ENCODE data around the gene ARHGAP42. TPM values are rescaled to one million over a fixed set of nuclear protein-coding genes. Genes with fewer than 3 reads are reported as not detected.

ARHGAP42 gene
- polyA plus RNA-seq, 1 donor (not counting 4 experiments of a cell fraction or from before 2014, with no cell fraction given) = 5.5 TPM

DNA sequence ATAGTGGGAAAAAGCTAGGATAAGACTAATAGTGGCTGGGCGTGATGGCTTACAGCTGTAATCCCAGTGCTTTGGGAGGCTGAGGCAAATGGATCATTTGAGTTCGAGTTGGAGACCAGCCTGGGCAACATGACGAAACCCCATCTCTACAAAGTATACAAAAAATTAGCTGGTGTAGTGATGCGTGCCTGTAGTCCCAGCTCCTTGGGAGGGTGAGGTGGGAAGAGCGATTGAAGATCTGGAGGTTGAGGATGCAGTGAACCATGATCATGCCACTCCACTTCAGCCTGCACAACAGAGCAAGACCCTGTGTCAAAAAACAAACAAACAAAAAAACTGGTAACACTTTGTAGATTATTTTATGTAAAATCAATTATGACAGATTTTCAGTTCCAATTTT, 8.8 kb downstream of the ARHGAP42 start:
- Histone ChIP-seq H3K27ac (ENCODE audit: control insufficient read depth, insufficient read depth, low read length) (no peak overlapping the region), H3K4me2 (ENCODE audit: control insufficient read depth, extremely low read depth, insufficient read depth, low read depth, low read length) (no peak overlapping the region), H3K9ac (ENCODE audit: control insufficient read depth, extremely low read depth, insufficient read depth, low read length) (no peak overlapping the region), H3K4me1 (ENCODE audit: control insufficient read depth, extremely low read depth, insufficient read depth, low read length) (peaks cover 11% of the 10 kb centered on the region), H3K4me3 (ENCODE audit: control insufficient read depth in 2 of 3, extremely low read depth in 1 of 3, insufficient read depth in 2 of 3, low read depth in 1 of 3, low read length in 3 of 3) (no peak overlapping the region), H3K9me1 (ENCODE audit: control insufficient read depth, extremely low read depth, insufficient read depth, low read length) (no peaks in the 10 kb centered on the region), H3K9me3 (ENCODE audit: control insufficient read depth, low read depth, low read length) (no peaks in the 10 kb centered on the region), H4K20me1 (ENCODE audit: control insufficient read depth, extremely low read depth, insufficient read depth, low read length) (no peaks in the 10 kb centered on the region), H2AFZ (ENCODE audit: control insufficient read depth, low read length) (no peak overlapping the region), H3K79me2 (ENCODE audit: control insufficient read depth, insufficient read depth, low read length) (no peaks in the 10 kb centered on the region), H3K36me3 (ENCODE audit: control insufficient read depth in 2 of 2, extremely low read depth in 1 of 2, insufficient read depth in 2 of 2, low read length in 2 of 2) (no peaks in the 10 kb centered on the region), H3K27me3 (ENCODE audit: control insufficient read depth, extremely low read depth, insufficient read depth, low read length) (no peaks in the 10 kb centered on the region)
- DNase-seq (ENCODE audit: low read depth, low spot score) (no peak), FAIRE-seq (no peak)
- dilution Hi-C loops (cut with MboI; ENCODE audit: extremely low pct_ligation_motif_present, low sequenced_read_pairs) = no loop called here
- TF ChIP-seq, protein P1, sequence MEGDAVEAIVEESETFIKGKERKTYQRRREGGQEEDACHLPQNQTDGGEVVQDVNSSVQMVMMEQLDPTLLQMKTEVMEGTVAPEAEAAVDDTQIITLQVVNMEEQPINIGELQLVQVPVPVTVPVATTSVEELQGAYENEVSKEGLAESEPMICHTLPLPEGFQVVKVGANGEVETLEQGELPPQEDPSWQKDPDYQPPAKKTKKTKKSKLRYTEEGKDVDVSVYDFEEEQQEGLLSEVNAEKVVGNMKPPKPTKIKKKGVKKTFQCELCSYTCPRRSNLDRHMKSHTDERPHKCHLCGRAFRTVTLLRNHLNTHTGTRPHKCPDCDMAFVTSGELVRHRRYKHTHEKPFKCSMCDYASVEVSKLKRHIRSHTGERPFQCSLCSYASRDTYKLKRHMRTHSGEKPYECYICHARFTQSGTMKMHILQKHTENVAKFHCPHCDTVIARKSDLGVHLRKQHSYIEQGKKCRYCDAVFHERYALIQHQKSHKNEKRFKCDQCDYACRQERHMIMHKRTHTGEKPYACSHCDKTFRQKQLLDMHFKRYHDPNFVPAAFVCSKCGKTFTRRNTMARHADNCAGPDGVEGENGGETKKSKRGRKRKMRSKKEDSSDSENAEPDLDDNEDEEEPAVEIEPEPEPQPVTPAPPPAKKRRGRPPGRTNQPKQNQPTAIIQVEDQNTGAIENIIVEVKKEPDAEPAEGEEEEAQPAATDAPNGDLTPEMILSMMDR (optimal IDR thresholded peaks at IDR 0.05 in 1 of 3, IDR thresholded peaks at IDR 0.05 in 1 of 3, conservative IDR thresholded peaks at IDR 0.05 in 1 of 3; ENCODE audit: extremely low read depth in 1 of 3, insufficient read depth in 2 of 3, low read length in 3 of 3) = no peak
- no peak for TF ChIP-seq EZH2 (IDR thresholded peaks at IDR 0.05; ENCODE audit: low read length)

DNA sequence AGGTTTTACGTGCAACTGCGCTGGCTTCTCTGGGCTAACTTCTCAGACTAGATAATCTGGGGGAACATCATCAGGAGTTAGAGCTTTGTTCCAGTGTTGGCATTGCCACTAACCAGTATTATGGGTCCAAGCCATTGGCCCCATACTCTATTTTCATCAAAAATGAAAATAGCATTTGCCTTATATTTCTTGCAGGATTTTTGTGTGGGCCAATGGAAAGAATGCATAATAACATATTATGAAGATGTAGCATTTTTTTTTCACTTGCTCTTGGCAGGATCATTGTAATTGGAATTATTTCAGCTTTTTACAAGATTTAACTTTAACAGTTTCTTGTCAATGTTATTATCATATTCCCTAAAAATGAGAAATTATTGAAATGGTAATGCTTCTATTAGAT, 16.1 kb downstream of the ARHGAP42 start:
- Histone ChIP-seq H3K9ac (ENCODE audit: control insufficient read depth, extremely low read depth, insufficient read depth, low read length) (no peak overlapping the region), H3K27ac (ENCODE audit: control insufficient read depth, insufficient read depth, low read length) (no peak overlapping the region), H3K9me1 (ENCODE audit: control insufficient read depth, extremely low read depth, insufficient read depth, low read length) (no peaks in the 10 kb centered on the region), H3K36me3 (ENCODE audit: control insufficient read depth in 2 of 2, extremely low read depth in 1 of 2, insufficient read depth in 2 of 2, low read length in 2 of 2) (no peaks in the 10 kb centered on the region), H3K27me3 (ENCODE audit: control insufficient read depth, extremely low read depth, insufficient read depth, low read length) (no peaks in the 10 kb centered on the region), H4K20me1 (ENCODE audit: control insufficient read depth, extremely low read depth, insufficient read depth, low read length) (no peaks in the 10 kb centered on the region), H3K79me2 (ENCODE audit: control insufficient read depth, insufficient read depth, low read length) (no peaks in the 10 kb centered on the region), H2AFZ (ENCODE audit: control insufficient read depth, low read length) (no peak overlapping the region), H3K9me3 (ENCODE audit: control insufficient read depth, low read depth, low read length) (no peaks in the 10 kb centered on the region), H3K4me3 (ENCODE audit: control insufficient read depth in 2 of 3, extremely low read depth in 1 of 3, insufficient read depth in 2 of 3, low read depth in 1 of 3, low read length in 3 of 3) (no peak overlapping the region), H3K4me1 (ENCODE audit: control insufficient read depth, extremely low read depth, insufficient read depth, low read length) (no peaks in the 10 kb centered on the region), H3K4me2 (ENCODE audit: control insufficient read depth, extremely low read depth, insufficient read depth, low read depth, low read length) (no peak overlapping the region)
- FAIRE-seq (no peak), DNase-seq (ENCODE audit: low read depth, low spot score) (no peak)
- dilution Hi-C loops (cut with MboI; ENCODE audit: extremely low pct_ligation_motif_present, low sequenced_read_pairs) = no loop called here
- TF ChIP-seq EZH2 (IDR thresholded peaks at IDR 0.05; ENCODE audit: low read length) = no peak
- TF ChIP-seq, protein P1 (optimal IDR thresholded peaks at IDR 0.05 in 1 of 3, IDR thresholded peaks at IDR 0.05 in 1 of 3, conservative IDR thresholded peaks at IDR 0.05 in 1 of 3; ENCODE audit: extremely low read depth in 1 of 3, insufficient read depth in 2 of 3, low read length in 3 of 3) = no peak
